Endometrium (tissue), 2 donors: Measurements from ENCODE around the gene SHF.

ENCODE experiments used
- FAIRE-seq: peaks from 2 replicates; lab custom pipeline; 2012; peaks lifted over from hg19 to GRCh38; lab: Jason Lieb, UNC
- donor health status: control.
- donor health status: control.

Gene SHF

DNA sequence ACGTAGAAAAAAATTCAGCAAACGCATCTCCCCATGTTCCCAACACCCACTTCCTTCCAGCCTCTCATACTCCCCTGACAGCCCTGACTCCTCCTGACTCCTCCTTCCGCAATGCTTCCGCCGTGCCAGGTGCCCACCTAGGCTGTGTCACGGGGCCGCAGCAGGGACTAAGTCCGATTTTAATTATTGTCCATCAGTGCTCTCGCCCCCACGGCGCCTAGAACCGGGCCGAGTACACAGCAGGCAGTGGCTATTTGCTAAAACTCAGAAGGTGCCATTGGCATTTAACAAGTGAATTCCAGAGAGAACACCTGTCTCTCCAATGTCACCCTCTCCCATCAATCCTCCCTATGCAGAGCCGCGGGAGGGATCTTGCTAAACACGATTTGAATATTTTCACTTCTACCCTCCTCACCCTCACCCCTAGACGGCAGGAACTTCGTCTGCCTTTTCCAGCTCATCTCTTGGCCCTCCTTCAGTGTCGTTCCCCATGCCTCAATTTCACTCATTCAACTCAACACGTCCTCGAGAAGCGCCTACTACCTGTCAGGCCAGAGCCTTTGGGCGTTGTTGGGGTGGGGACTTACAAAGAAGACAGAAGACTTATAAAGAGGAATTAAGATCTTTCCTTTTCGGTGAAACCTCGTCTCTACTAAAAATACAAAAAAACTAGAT lies 11.5 kb upstream of the SHF start:
- FAIRE-seq, result no peak

DNA sequence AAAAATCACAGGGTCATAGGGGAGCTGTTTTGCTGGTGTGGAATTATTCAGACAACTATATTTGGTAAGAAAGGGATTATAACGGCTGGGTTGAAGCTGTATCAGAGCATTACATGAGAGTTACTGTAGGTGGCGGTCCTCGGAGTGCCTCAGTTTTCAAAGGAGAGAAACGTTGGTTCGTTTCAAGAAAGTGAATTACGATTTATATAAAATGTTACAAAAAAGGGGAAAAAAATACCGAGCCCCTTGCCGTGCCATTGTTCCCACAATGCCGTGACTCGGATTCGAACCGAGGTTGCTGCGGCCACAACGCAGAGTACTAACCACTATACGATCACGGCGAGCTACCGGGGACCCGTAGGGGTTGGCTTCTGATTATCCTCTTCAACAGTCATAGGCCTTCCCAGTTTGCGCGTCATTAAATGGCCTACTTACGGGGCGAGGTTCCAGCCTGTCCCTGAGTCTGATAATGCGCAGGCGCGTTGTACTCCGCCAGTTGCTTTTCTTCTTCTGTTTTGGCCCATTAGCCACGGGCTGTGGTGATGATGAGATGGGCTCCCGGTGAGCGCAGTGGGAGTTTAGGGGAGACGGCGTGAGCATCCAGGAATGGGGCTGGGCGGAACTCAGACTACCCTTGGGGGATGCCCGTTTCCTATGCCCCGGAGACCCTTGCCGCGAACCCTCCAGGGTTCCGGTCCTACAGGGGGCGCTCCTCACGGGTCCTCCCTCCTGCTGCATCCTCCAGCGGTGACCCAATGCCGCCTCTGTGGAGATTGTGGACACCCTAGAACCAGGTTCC lies 10.8 kb upstream of the SHF start:
- FAIRE-seq, result peak; percentile 75

DNA sequence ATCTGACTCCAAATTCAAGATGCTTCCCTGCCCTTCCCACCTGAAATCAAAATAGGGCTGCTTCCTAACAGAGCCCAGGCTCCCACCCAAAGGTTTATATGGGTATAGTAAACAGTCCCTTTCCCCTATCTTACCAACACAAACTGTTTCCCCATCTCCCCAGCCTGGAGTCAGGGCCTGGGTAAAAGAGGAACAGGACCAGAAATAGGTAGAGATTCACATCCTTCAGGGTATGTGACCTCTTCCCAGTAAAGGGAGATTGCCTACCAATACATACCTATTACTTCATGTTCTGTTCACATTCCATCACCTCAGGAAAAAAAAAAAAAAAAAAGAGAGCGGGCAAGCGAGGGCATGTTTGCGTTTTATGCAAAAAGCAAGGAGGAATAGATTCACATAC lies 9.7 kb upstream of the SHF start:
- FAIRE-seq, result no peak

DNA sequence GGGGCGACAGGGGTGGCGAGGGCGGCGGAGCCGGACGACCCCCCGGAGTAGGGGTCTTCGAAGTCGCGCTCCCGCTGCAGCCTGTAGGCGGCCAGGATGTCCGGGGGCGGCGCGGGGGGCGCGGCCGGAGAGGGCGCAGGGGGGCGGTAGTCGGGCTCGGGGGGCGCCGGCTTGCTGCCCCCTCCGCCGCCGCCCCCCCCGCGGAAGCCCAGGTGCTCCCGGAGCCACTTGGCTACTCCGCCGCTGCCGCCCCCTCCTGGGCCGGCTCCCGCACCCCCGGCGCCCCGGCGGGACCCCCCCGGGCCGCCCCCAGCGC lies 230 bp downstream of the SHF start:
- no peak for FAIRE-seq

DNA sequence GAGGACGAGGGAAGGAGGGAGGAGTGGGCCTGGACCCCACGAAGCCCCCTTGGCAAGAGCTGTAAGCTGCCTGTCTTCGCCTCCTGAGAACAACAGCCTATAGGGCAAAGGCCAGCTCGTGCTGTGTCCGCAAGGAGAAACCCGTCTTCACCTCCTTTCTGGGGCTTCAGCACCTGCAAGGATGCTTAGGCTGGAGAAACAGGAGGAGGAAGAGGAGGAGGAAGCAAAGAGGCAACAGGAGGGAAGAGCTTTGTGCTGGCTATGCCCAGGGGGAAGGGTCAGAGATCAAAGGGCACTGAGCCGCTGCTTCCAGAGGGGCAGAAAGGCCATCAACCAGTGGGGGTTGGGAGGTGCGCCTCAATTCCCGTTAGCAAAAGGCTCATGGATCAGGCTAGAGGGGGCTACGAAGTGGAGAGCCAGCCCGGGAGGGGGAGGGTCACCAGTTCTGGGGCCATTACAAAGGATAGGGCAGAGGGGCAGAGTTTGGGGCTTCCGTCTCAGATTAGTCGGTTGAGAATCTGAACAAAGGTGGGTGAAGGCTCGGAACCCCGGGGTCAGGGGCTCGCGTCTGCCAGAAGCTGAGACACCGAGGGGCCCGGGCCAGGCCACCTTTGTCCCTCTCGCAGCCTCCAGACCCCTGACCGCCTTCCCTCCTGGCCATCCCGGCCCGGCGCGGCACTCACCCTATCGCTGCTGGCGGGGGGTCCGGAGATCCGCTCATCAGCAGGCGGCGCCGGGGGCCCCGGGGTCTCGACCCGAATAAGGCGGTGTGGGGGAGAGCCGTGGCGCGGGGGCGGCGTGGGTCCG lies 792 bp downstream of the SHF start:
- no peak for FAIRE-seq

DNA sequence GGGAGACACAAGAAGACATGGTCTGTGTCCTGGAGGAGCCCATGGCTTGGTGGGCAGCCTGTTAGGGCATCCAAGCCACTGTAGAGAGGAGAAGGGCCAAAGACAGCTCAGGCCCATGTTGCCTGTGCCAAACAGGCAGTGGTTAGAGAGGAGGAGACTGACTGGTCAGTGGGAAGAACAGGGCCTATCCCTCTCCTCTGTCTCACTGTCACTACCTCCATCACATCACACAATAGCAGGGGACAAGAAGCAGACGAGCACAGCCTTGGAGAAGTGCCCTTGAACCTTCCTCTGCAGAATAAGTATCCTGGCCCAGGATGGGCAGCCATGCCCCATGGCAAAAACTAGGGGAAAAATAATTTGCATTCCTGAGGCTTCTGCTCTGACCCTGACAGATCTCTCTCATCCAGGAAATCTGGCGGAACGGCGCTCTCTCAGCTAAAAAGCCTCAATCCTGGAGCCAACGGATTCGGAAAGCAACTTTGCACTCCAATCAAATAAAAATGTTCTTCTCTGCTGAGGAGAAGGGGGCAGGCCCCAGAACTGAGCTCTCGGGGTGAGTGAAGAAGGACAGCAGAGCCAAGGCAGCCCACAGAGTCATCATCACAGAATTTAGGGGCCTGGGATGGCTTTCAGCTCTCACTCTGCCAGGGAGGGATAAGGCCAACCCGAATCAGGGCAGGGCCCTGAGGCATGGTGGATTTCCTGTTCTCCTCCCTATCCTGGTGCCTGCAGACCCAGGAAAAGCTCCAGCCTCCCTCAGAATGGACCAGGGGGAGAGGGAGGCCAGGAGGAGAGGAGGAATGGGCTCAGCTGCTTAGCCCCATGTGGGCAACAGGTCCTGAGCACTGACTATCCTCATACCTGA lies 1.6 kb downstream of the SHF start:
- FAIRE-seq, result no peak

DNA sequence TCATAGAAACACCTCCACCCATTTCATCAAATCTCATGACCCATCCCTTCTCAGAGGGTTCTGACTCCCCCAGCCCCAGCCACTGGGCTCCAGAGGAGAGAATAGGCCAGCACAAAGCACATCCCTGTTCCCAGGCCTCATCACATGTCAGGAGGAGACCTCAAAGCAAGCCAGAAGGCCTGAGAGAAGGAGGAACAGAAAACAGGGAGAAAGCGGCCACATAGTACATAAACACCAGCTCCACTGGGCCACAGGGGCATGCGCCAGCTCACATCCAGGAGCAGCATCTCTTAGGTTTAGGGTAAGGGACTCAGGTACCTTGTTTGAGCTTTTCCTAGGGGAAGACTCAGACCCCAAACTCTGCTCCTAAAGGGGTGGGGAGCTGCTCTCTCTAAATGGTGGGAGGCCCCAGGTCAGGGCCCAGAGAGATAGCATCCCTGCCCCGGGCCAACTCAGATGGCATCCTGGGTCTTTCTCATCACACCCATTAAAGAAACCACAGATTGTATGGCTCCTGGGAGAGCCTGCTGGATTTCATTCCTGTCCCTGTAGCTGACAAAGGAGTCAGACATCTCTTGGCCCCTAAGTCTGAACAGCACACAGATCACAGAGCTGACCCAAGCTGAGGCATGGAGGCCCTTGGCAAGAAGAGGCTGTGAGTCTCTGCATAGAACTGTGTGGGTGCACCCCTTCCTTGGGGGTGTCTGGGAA lies 2.5 kb downstream of the SHF start:
- FAIRE-seq, result no peak

DNA sequence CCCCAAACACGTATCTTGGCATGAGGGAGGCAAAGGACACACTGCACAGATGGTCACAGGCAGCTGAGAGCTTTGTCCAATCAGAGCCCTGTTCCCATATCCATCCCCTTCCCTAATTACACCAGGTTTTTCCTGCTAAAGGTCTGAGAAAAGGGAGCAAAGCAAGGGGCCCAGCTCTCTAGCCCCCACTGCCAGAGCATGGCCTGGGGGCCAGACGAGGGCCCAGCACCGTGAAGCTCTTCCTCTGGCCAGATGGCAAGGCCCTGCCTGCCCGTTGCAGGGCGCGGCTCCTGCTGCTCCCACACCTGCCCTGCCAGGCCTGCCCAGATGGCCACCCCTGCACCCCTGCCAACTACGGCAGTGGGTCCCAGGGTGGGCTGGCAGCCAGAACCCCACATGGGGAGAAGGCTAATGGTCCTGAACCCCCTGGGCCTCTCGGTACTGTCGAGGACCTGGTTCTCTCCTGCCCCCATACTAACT lies 3.2 kb downstream of the SHF start:
- FAIRE-seq, result no peak

DNA sequence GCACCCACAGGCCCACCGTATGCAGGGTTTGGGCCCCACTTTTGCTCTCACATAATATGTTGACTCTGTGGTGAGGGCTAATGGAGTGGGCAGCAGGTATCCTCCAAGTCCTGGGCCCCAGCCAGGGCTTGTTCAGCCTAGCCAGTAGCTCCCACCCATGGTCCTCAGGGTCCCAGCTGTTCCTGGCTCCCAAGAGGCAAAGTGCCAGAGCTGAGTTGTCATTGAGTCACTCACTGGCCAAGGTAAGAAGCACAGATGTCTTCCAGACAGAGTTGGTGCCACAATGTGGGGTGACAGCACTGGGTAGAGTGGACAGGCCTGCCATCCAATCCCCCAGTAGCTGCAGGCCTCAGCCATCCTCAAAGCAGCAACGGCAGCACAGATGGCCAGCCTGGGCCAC lies 4.3 kb downstream of the SHF start:
- FAIRE-seq, result no peak

DNA sequence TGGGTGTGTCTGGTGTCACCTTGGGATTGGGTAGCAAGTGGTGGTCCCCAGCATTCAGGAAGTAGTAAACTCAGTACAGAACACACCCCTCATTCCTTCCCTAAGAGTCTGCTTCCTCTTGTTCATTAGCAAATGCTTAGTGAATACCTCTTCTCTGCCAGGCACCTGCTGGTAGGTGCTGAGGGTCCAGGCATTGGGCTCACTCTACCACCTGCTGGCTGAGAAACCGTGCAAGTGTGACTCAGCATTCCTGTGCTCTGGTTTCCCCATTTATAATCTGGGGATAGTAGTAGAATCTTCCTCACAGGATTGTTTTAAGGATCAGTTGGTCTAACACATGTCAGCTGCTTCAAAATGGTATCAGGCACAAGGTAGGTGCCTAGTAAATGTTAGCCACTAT lies 4.8 kb downstream of the SHF start:
- FAIRE-seq, result no peak

DNA sequence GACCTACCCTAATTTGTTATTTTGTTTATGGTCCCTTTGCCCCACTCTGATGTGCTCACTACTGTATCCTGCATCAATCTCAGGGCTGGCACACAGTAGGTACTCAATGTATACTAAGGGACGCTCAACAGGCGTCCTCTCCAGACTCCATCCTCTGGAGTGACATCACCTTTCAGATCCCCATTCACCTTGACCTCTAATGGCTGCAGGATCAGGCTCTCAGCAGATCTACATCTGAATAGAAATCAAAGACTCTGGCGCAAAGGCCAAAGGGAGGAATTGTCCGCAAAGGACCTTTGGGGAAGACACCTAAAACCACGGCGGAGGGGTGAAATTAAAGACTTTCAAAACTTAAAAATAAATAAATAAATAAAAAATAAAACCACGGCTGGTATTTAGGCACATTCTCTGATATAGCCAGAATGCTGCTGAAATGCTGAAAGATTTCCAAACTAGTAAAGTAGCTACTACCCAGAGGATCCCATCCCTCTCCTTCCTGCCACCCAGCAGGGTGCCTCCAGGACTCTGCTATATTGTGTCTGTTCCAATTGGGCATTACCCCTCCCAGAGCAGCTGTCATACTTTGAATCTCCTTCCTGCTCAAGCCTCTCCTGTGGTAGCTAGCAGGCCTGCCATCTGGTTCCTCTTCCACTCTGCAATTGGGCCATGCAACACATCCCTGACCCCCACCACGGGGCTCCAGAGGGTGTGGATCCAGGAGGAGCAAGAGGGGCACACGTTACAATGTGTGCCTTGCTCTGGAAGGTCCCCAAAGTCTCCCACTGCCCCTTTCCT lies 6.1 kb downstream of the SHF start:
- no peak for FAIRE-seq

DNA sequence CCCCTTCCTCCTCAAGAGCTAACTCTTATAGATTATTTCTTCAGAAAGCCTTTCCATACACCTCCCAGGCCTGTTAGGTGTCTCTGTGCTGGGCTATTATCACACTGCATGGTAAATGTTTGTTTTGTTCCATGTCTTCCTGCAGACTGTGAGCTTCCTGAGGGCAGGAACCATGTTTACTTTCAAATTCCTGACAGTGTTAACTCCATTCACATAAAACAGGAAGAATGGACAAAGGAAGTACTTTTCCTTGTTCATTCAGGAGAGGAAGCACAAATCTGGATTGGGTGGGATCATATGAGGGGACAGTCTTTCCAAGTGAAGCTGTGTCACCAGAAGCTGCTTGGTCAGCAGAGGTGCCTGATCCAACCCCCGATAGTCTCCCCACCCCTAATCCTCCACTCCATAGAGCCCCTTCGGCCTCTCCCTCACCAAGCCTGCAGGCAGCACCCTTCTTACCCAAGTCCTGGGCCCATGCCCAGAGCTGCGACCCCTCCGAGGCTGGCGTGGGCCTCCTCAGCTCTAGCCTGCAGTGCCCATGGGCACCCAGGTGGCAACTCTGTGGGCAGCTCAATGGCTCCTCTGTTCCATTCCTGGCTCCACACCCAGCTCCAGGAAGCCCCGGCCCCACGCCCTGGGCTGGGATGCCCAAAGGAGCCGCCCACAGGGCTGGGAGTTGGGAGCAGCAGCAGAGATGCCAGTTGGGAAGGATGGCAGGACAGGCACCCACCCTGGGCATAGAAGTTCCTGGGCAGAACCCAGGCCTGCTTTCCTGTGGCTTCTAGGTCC lies 6.9 kb downstream of the SHF start:
- FAIRE-seq, result no peak

DNA sequence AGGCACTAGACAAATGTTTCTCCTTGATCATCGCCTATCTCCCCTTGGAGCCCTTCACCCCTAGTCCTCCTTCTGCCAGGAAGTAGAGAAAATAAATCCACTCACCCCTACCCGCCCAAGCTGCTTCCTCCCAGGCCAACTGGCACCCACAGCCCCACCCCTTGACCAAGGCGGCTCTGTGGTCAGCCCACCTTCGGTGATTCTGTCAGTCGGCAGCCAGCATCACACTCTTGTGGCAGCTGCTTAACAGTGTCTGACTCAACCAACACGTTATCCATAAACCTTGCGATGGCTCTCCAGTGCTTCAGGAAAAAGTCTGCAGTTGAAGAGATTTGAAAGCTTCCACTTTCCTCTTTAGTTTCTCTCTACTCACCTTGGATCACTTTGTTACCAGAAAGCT lies 7.6 kb downstream of the SHF start:
- FAIRE-seq, result no peak

DNA sequence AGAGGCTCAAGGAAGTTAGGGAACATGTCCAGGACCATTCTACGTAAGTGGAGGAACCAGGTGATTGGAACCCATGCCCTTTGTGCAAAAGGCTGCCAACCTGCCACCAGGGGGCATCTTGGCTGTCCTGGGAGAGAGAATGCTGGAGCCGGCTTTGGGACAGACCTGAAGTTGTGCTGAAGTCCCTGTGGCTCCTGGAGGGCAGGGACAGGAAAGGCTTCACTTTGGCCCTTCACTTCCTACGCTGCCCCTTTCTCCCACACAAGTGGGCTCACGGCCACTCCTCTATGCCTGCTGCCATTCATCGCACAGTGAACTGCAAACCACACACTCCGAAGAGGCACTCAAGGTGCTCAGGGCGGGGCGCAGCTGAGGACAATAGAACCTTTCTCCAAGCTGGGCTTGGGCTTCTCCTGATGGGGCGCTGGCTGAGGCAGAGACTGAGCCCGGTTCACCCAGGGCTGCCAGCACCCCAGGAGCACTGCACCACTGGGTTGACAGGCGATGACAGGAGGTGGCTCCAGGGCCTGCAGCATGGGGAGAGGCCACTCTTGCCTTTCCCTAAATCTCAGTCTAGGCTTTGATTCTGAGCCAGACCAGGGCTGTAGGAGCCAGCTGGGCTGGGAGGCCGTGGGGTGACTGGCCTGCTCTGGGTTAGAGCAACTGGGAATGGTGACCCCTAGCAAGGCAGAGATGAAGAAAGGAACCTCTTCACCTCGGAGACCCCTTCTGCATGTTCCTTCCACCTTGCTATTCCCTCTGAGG lies 8.4 kb downstream of the SHF start:
- no peak for FAIRE-seq

DNA sequence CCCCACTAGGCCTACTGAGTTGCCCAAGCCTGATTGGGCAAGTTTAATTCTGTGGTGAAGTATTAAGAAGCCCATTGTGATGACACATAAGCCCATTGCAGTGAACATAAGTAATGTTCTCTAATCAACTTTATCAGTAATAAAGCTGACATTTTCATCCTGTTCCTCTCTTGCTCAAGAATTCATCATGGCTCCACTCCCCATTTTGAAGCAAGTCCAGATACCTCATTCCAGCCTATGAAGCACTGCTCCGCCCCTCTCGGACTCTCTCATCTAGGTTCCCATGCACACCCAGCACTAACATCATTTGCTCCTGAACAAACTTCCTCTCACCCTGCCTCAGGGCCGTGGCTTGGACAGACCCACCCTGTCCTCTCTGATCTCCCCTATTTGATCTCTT lies 10.5 kb downstream of the SHF start:
- no peak for FAIRE-seq

DNA sequence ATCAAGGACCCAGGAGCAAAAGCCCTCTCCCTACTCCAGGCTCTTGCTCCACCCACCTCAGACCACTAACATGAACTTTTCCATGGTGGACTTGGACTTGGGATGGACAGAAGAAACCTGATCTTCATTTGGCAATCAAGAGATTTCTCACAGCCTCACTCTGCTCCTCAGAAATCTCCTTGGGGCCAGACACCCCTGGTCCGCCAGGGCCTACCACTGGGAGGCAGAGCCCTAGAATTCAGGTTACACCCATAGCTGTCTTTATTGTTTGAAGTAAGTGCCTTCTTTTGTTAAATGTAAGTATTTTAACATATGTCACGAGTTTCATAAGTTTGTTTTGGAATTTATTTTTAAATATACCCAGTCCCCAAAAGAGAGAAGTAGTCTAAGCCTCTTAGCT lies 13.2 kb downstream of the SHF start:
- no peak for FAIRE-seq

DNA sequence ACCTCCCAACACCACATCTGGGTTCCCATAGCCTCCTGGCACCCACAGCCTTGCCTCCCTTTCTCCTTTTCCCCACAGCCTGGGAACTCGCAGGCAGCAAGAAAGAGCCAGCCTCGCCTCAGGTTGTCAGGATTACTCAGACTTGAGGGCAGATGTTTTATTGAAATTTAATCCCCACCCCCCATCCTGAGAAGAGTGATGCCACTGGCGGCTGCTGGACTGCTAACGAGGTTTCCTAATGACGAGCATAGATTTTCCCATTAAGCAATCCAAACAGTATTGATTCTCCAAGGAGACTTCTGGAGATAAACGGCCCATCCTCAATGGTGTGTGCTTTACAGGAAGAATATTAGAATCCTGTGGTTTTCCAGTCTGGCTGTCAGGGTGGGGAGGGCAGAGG lies 13.7 kb downstream of the SHF start:
- no peak for FAIRE-seq

DNA sequence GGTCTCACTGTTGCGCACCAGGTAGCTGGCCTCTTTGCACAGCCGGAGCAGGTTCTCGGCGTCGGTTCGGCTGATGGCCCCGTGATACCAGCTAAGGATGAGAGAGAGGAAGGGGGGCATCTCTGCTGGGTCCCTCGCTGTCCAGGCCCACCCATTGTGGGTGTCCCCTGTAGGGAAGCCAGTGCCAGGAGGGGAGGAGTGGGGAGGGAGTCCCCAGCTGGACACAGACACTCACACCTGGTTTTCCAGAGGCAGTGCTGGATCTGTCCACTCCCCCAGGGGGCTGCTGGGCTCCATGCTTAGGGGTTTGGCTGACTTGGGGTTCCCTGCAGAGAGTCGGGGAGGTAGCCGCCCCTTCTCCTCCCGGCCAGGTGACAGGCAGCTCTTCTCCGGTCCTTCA lies 15.9 kb downstream of the SHF start:
- FAIRE-seq, result no peak
